ENCODE results near the gene SLC2A11. TPM values are rescaled to one million over a fixed set of nuclear protein-coding genes. Genes with fewer than 3 reads are reported as not detected.

SLC2A11 gene
- total RNA-seq (2014; rRNA removed) = 8.0 and 9.4 TPM in 2 replicates
- Bru-seq, nascent RNA = percentile 57 among the genes with signal in this experiment
- BruChase-seq, experiment 1, labeled RNA remaining after a 6-hour chase = percentile 54 among the genes with signal in this experiment
- BruChase-seq, experiment 2, labeled RNA remaining after a 2-hour chase = percentile 57 among the genes with signal in this experiment
- long read RNA-seq, partial matches to known transcripts = 14 of 26 reads
- long read RNA-seq, other reads (novel, unspliced or antisense) = 7 of 26 reads

GRCh38 chr22:23857606-23858483, at the start of gene SLC2A11:
Gene SLC2A11 (plus strand): TSS chr22:23857875. CDS start chr22:23858000, 125 bp downstream.
- Histone ChIP-seq H3K4me2 (ENCODE audit: low read length) (peak within 1 kb of the TSS; percentile 100), H3K79me2 (ENCODE audit: low read length) (no peaks in the 10 kb centered on the region), H3F3A (ENCODE audit: low read length, unreplicated experiment) (no peaks in the 10 kb centered on the region), H3K4me3 (ENCODE audit: low read length) (peak within 1 kb of the TSS; percentile 93), H3K36me3 (ENCODE audit: low read depth, low read length) (no peaks in the 10 kb centered on the region), H2AFZ (ENCODE audit: low read length) (peak within 1 kb of the TSS; percentile 100), H4K20me1 (ENCODE audit: low read length) (no peaks in the 10 kb centered on the region), H3K4me1 (ENCODE audit: insufficient read depth, low read length) (peaks cover 5% of the 10 kb centered on the region; the same call in 1 of the 2 replicates), H3K9ac (ENCODE audit: low read length) (peak within 1 kb of the TSS; percentile 86), H3K27ac (ENCODE audit: low read length) (no peak within 1 kb of the TSS), H3K9me2 (replicated peaks; ENCODE audit: low read length) (no peaks in the 10 kb centered on the region), H3K27me3 (ENCODE audit: low read length) (no peaks in the 10 kb centered on the region), H3K9me3 (ENCODE audit: low read length) (no peaks in the 10 kb centered on the region)
- ChIA-PET CTCF (interaction anchor here (0.5 to 1.3 kb wide), 5 partner anchors 8 to 218 kb away, joined by 3 to 9 read pairs (median 4); partner anchors contain the start of genes MIF and MMP11), POLR2A (ENCODE audit: unreplicated experiment) (interaction anchor here (0.5 to 0.6 kb wide), 2 partner anchors 180 to 711 kb away, joined by 4 to 5 read pairs; no protein-coding TSS in a partner anchor)
- DNase-seq (peak; percentile 94), ATAC-seq (peak; percentile 92)
- no peak for TF ChIP-seq EZH2 (IDR thresholded peaks at IDR 0.05; ENCODE audit: low read length, unreplicated experiment)
- TF ChIP-seq, protein P1, sequence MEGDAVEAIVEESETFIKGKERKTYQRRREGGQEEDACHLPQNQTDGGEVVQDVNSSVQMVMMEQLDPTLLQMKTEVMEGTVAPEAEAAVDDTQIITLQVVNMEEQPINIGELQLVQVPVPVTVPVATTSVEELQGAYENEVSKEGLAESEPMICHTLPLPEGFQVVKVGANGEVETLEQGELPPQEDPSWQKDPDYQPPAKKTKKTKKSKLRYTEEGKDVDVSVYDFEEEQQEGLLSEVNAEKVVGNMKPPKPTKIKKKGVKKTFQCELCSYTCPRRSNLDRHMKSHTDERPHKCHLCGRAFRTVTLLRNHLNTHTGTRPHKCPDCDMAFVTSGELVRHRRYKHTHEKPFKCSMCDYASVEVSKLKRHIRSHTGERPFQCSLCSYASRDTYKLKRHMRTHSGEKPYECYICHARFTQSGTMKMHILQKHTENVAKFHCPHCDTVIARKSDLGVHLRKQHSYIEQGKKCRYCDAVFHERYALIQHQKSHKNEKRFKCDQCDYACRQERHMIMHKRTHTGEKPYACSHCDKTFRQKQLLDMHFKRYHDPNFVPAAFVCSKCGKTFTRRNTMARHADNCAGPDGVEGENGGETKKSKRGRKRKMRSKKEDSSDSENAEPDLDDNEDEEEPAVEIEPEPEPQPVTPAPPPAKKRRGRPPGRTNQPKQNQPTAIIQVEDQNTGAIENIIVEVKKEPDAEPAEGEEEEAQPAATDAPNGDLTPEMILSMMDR (conservative IDR thresholded peaks at IDR 0.05; ENCODE audit: low read depth, low read length) = no peak
- TF ChIP-seq EZH2phosphoT487 (IDR thresholded peaks at IDR 0.05; ENCODE audit: borderline replicate concordance, low read length) = no peak
- TSS peak; percentile 78 for BruUV-seq (replicated peaks)
- intact Hi-C loops (cut with micrococcal nuclease) = no loop called here

DNA sequence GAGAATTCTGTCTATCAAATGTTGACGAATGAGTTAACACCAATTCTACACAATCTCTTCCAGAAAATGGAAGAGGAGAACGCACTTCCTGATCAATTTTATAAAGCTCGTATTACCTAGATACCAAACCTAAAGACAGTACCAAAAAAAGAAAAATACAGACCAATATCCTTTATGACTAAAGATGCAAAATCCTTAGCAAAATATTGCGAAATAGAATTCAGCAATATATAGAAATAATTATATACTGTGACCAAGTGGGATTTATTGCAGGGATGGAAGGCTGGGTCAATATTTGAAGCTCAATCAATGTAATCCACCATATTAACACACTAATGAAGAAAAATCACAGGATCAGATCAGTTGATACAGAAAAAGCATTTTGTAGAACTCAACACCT, 45.3 kb upstream of the SLC2A11 start:
- Histone ChIP-seq H3K79me2 (ENCODE audit: low read length) (no peaks in the 10 kb centered on the region), H3F3A (ENCODE audit: low read length, unreplicated experiment) (no peaks in the 10 kb centered on the region), H3K4me1 (ENCODE audit: insufficient read depth, low read length) (no peaks in the 10 kb centered on the region), H3K27ac (ENCODE audit: low read length) (no peak overlapping the region), H3K9me3 (ENCODE audit: low read length) (no peaks in the 10 kb centered on the region), H2AFZ (ENCODE audit: low read length) (no peak overlapping the region), H3K9ac (ENCODE audit: low read length) (no peak overlapping the region), H4K20me1 (ENCODE audit: low read length) (no peaks in the 10 kb centered on the region), H3K9me2 (replicated peaks; ENCODE audit: low read length) (no peaks in the 10 kb centered on the region), H3K4me2 (ENCODE audit: low read length) (no peak overlapping the region), H3K27me3 (ENCODE audit: low read length) (no peaks in the 10 kb centered on the region), H3K36me3 (ENCODE audit: low read depth, low read length) (peaks cover 7% of the 10 kb centered on the region; the same call in 1 of the 2 replicates), H3K4me3 (ENCODE audit: low read length) (no peak overlapping the region)
- POLR2A ChIA-PET (ENCODE audit: unreplicated experiment) = no interaction called here
- intact Hi-C loops (cut with micrococcal nuclease) = no loop called here
- no TSS peak for BruUV-seq (replicated peaks)
- CTCF ChIA-PET = no interaction called here
- no peak for TF ChIP-seq EZH2 (IDR thresholded peaks at IDR 0.05; ENCODE audit: low read length, unreplicated experiment)
- TF ChIP-seq EZH2phosphoT487 (IDR thresholded peaks at IDR 0.05; ENCODE audit: borderline replicate concordance, low read length) = no peak
- TF ChIP-seq, protein P1 (conservative IDR thresholded peaks at IDR 0.05; ENCODE audit: low read depth, low read length) = no peak
- ATAC-seq (no peak), DNase-seq (no peak)
